Peyer's patch (tissue), 4 donors: Measurements from ENCODE around the gene CA10. TPM values are rescaled to one million over a fixed set of nuclear protein-coding genes. Genes with fewer than 3 reads are reported as not detected.

Experiments
- DNase-seq, 3 donors: peaks; one replicate each; pipeline ENCODE4 v3.0.0-alpha.2; 2017 to 2019
- H3K27ac ChIP-seq, 4 donors: fragments of 200-600 bp; sonication (generic); one replicate each; pipeline ENCODE4 v1.5.1; 2016 to 2019
- H3K27me3 ChIP-seq, 2 donors: fragments of 200-600 bp; sonication (generic); one replicate each; pipeline ENCODE4 v1.5.1; 2019
- H3K36me3 ChIP-seq, 3 donors: fragments of 200-600 bp; sonication (generic); one replicate each; pipeline ENCODE4 v1.5.1; 2016 to 2019
- H3K4me1 ChIP-seq, 4 donors: fragments of 200-600 bp; sonication (generic); one replicate each; pipeline ENCODE4 v1.5.1; 2016 to 2019
- H3K4me3 ChIP-seq, 4 donors: fragments of 200-600 bp; sonication (generic); 1 replicate in 3 of 4; 2 replicates in 1 of 4; pipeline ENCODE4 v1.5.1; 2016 to 2019; ENCODE audit warnings: mild to moderate bottlenecking in 1 of 4
- H3K9me3 ChIP-seq, 4 donors: fragments of 200-600 bp; sonication (generic); one replicate each; pipeline ENCODE4 v1.5.1; 2016 to 2019; ENCODE audit warnings: mild to moderate bottlenecking in 1 of 4
- POLR2A ChIP-seq, 2 donors: fragments of 450-650 bp; IDR thresholded peaks; one replicate each; pipeline ENCODE4 v1.5.1; 2017; ENCODE audit warnings: antibody characterized with exemption in 2 of 2, mild to moderate bottlenecking in 2 of 2, moderate library complexity in 2 of 2
- total RNA-seq, 4 donors: library from RNA; depleted of rRNA; stranded (reverse); fragments of >200 nt; gene quantifications; one replicate each; pipeline ENCODE4 v1.1.0, GENCODE V29; 2016
- TF ChIP-seq, protein P1 (sequence below), 6 experiments: fragments of 450-650 bp in 4 of 6; fragments of 200-600 bp in 2 of 6; sonication (generic) in 1 of 6; IDR thresholded peaks; one replicate each; pipeline ENCODE4 v1.5.1; 2017 to 2019; ENCODE audit warnings: antibody characterized with exemption in 6 of 6, mild to moderate bottlenecking in 3 of 6, moderate library complexity in 1 of 6

CA10 gene
- total RNA-seq, 4 donors from 2014 or later: 1.4 to 1.7 TPM; not detected in 2

DNA sequence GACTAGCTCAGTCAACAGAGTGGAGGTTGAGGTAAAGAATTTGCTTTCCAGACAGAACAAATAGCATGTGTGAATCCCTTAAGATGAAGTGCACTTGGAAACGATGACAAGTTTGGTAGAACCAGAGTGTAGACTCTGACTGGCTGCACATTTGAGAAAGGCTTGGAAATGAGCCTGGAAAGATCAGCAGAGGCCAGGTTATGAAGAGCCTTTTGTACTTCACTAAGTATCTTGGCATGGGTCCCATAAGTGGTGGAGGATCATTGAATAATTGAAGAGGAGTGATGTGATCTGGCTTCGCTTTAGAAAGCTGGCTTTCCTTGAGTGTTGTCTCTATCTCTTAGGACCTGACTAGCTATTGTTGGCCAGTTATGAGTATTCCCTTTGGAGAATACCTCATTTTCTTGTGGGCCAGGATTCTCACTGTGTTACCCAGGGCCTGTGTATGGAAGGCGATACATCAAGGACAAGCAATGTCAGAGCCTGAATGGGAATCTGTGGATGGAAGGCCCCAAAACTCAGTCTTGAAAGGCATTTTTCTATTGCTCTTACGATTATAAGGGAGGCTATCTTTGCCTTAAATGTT lies 568.4 kb downstream of the CA10 start:
- no peaks in the 10 kb centered on the region for H3K27me3 ChIP-seq
- H3K4me1 ChIP-seq: no peaks in the 10 kb centered on the region
- no peak overlapping the region for H3K4me3 ChIP-seq
- no peak overlapping the region for H3K27ac ChIP-seq
- DNase-seq: no peak
- no peaks in the 10 kb centered on the region for H3K9me3 ChIP-seq
- H3K36me3 ChIP-seq: no peaks in the 10 kb centered on the region
- TF ChIP-seq, protein P1, sequence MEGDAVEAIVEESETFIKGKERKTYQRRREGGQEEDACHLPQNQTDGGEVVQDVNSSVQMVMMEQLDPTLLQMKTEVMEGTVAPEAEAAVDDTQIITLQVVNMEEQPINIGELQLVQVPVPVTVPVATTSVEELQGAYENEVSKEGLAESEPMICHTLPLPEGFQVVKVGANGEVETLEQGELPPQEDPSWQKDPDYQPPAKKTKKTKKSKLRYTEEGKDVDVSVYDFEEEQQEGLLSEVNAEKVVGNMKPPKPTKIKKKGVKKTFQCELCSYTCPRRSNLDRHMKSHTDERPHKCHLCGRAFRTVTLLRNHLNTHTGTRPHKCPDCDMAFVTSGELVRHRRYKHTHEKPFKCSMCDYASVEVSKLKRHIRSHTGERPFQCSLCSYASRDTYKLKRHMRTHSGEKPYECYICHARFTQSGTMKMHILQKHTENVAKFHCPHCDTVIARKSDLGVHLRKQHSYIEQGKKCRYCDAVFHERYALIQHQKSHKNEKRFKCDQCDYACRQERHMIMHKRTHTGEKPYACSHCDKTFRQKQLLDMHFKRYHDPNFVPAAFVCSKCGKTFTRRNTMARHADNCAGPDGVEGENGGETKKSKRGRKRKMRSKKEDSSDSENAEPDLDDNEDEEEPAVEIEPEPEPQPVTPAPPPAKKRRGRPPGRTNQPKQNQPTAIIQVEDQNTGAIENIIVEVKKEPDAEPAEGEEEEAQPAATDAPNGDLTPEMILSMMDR (IDR thresholded peaks at IDR 0.05): no peak
- no peak for TF ChIP-seq POLR2A (IDR thresholded peaks at IDR 0.05)

DNA sequence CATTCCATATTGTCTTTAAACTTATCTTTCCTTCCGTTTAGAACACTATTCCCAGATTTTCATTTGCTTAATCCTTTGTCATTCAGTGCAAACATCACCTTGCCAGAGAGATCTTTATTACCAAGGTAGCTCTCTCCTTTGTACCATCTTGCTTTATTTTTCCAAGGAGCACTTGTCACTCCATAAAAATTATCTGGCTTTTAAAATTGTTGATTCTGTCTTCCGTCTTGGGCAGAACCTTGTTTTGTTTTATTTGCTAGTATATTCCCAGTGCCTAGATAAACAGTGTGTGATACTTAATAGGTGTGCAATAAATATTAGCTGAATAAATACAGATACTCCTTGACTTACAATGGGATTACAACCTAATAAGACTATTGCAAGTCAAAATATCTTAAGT lies 570.5 kb downstream of the CA10 start:
- Histone ChIP-seq H3K27ac (no peak overlapping the region), H3K9me3 (no peaks in the 10 kb centered on the region), H3K4me3 (no peak overlapping the region), H3K36me3 (no peaks in the 10 kb centered on the region), H3K27me3 (no peaks in the 10 kb centered on the region), H3K4me1 (no peaks in the 10 kb centered on the region)
- TF ChIP-seq POLR2A (IDR thresholded peaks at IDR 0.05): no peak
- TF ChIP-seq, protein P1 (IDR thresholded peaks at IDR 0.05): no peak
- no peak for DNase-seq

DNA sequence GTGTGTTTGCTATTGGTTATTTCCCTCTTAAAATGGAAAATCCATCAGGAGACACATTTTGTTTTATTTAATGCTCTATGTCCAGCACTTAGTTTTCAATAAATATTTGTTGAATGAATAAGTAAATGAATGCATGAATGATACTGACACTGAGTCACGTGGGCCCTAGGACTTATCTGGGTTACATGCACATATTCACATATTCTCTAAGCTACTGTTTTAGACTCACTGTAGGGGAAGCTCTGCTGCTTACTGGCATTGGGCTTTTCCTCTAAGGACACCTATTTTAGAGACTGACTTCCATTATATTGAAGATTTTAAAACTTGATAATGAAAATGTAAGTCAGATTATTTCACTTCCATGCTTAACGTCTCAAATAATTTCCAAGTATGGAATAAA lies 571.0 kb downstream of the CA10 start:
- Histone ChIP-seq H3K36me3 (no peaks in the 10 kb centered on the region), H3K4me3 (no peak overlapping the region), H3K4me1 (no peaks in the 10 kb centered on the region), H3K27me3 (no peaks in the 10 kb centered on the region), H3K9me3 (no peaks in the 10 kb centered on the region), H3K27ac (no peak overlapping the region)
- no peak for DNase-seq
- TF ChIP-seq POLR2A (IDR thresholded peaks at IDR 0.05): no peak
- TF ChIP-seq, protein P1 (IDR thresholded peaks at IDR 0.05): no peak

DNA sequence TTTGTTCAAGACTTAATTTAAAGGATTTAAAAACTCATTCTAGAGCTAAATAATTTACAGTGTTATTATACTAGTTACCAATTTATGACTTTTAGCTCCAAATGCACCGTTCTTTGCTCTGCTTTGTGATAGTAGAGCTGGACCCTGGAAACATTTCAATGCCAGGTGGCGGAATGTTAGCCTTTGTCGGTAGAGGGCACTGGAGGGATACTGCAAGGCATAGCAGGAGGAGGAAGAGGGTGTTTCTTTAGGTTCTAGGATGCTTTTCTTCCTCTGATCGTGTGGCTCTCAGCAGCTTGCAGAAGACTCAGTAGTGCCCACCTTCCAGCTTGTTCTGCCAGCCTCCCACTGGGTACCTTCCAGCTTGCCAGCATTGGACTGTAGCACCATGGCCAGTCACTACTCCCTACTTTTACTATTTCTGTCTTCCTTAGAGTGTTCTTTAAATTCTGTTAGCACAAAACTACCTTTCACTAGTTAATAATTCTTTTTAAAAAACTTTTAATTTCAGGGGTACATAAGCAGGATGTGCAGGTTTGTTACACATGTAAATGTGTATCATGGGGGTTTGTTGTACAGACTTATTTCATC lies 572.9 kb downstream of the CA10 start:
- H3K27ac ChIP-seq: no peak overlapping the region
- DNase-seq: no peak
- H3K4me3 ChIP-seq: no peak overlapping the region
- no peaks in the 10 kb centered on the region for H3K4me1 ChIP-seq
- H3K36me3 ChIP-seq: no peaks in the 10 kb centered on the region
- H3K27me3 ChIP-seq: no peaks in the 10 kb centered on the region
- H3K9me3 ChIP-seq: no peaks in the 10 kb centered on the region
- no peak for TF ChIP-seq POLR2A (IDR thresholded peaks at IDR 0.05)
- TF ChIP-seq, protein P1 (IDR thresholded peaks at IDR 0.05): no peak

DNA sequence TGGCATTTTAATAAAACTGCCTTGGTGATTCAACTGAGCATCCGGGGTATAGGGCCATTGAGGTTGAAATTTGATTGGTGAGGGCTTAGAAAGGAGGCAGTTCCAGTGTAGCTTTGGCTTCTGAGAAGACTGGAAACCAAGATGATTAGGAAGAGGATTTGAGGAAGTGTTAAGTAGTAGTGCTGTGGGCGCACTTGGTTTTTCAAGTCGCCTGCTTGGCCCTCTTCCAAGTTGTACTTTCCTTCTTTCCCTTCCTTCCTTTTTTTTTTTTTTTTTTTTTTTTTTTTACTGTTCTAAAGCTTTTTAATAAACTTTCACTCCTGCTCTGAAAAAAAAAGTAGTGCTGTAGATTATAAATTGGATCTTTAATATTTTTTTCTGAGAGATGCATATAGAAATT lies 577.6 kb downstream of the CA10 start:
- Histone ChIP-seq H3K4me3 (no peak overlapping the region), H3K36me3 (no peaks in the 10 kb centered on the region), H3K4me1 (no peaks in the 10 kb centered on the region), H3K9me3 (peaks cover 0 to 4% (median 0%) of the 10 kb centered on the region in 4 donors), H3K27ac (no peak overlapping the region), H3K27me3 (no peaks in the 10 kb centered on the region)
- TF ChIP-seq POLR2A (IDR thresholded peaks at IDR 0.05): no peak
- TF ChIP-seq, protein P1 (IDR thresholded peaks at IDR 0.05): no peak
- DNase-seq: no peak
